Endothelial cell of umbilical vein (primary cell): ENCODE data around the gene ICOSLG. TPM values are rescaled to one million over a fixed set of nuclear protein-coding genes. Genes with fewer than 3 reads are reported as not detected.
"Not testable (repeated sequence)": the region's sequence is repeated elsewhere in the genome, so short reads cannot be mapped to it uniquely, and the experiment has no call there.

Experiments
- BruUV-seq: library from RNA; stranded (reverse); fragments of 400-500 nt; replicated peaks from 2 replicates; lab custom pipeline; 2021; lab: Mats Ljungman, UMichigan
- CTCF ChIA-PET: fragments of 300-600, 350-600 bp; sonication (Branson Sonifier 250); formaldehyde crosslinking; loops from one replicate; lab custom pipeline; 2021; ENCODE audit warnings: antibody characterized with exemption, inconsistent platforms; lab: Charles Lee
- POLR2A ChIA-PET: fragments of 300-600, 350-600 bp; sonication (Branson Sonifier 250); formaldehyde crosslinking; loops from one replicate; lab custom pipeline; 2021; ENCODE audit warnings: antibody characterized with exemption, inconsistent platforms; lab: Charles Lee
- DNase-seq: peaks from one replicate; pipeline ENCODE4 v3.0.0-alpha.2; 2011; ENCODE audit warnings: low read depth, low spot score
- FAIRE-seq: peaks from 2 replicates; lab custom pipeline; 2011; peaks lifted over from hg19 to GRCh38; lab: Jason Lieb, UNC
- H2AFZ ChIP-seq: 2 replicates; pipeline ENCODE4 v1.6.0; 2012; ENCODE audit warnings: low read depth, low read length, control low read depth, inconsistent platforms
- H3K27ac ChIP-seq: 2 replicates; pipeline ENCODE4 v1.5.1; 2011; ENCODE audit warnings: low read depth, mild to moderate bottlenecking, control low read depth, low read length, moderate library complexity; ENCODE audit not compliant: insufficient read depth
- H3K27me3 ChIP-seq, 2 experiments: 2 replicates each; pipeline versions ENCODE4 v1.6.0 to v1.6.1; 2011; ENCODE audit warnings: low read length in 2 of 2, mixed read lengths in 1 of 2; ENCODE audit not compliant: control insufficient read depth in 2 of 2, insufficient read depth in 2 of 2
- H3K36me3 ChIP-seq, 2 experiments: 2 replicates in 1 of 2; 3 replicates in 1 of 2; pipeline ENCODE4 v1.5.1; 2011; ENCODE audit warnings: low read length in 2 of 2, mild to moderate bottlenecking in 1 of 2, moderate library complexity in 1 of 2; ENCODE audit not compliant: control insufficient read depth in 2 of 2, insufficient read depth in 2 of 2; ENCODE audit errors: extremely low read depth in 1 of 2
- H3K4me1 ChIP-seq: 3 replicates; pipeline ENCODE4 v1.5.1; 2011; ENCODE audit warnings: mild to moderate bottlenecking, low read length; ENCODE audit not compliant: control insufficient read depth, insufficient read depth; ENCODE audit errors: extremely low read depth
- H3K4me2 ChIP-seq: 2 replicates; pipeline ENCODE4 v1.6.1; 2011; ENCODE audit warnings: low read length, control low read depth, mixed read lengths; ENCODE audit not compliant: insufficient read depth
- H3K4me3 ChIP-seq, 3 experiments: fragments of 200-600 bp in 1 of 3; sonication (generic), shearing (Covaris generic) in 1 of 3; replicated peaks in 1 of 3; 2 replicates each; pipeline ENCODE4 v1.5.1; 2011 to 2016; ENCODE audit warnings: control low read depth in 3 of 3, low read length in 3 of 3, mild to moderate bottlenecking in 2 of 3, inconsistent platforms in 1 of 3, low read depth in 1 of 3, moderate library complexity in 1 of 3; ENCODE audit not compliant: insufficient read depth in 1 of 3
- H3K79me2 ChIP-seq: 2 replicates; pipeline ENCODE4 v1.6.0; 2012; ENCODE audit warnings: low read length, inconsistent platforms; ENCODE audit not compliant: control insufficient read depth, insufficient read depth
- H3K9ac ChIP-seq: replicated peaks from 2 replicates; pipeline ENCODE3; 2011; ENCODE audit warnings: low read length, control low read depth; ENCODE audit not compliant: insufficient read depth; ENCODE audit errors: extremely low read depth
- H3K9me1 ChIP-seq: replicated peaks from 3 replicates; pipeline ENCODE4 v1.6.0; 2011; ENCODE audit warnings: mild to moderate bottlenecking, low read length; ENCODE audit not compliant: control insufficient read depth, insufficient read depth; ENCODE audit errors: extremely low read depth
- H3K9me3 ChIP-seq: replicated peaks from 2 replicates; pipeline ENCODE4 v1.5.1; 2012; ENCODE audit warnings: low read length, inconsistent platforms; ENCODE audit not compliant: control insufficient read depth, insufficient read depth
- H4K20me1 ChIP-seq: replicated peaks from 2 replicates; pipeline ENCODE3; 2011; ENCODE audit warnings: mild to moderate bottlenecking, low read length; ENCODE audit not compliant: control insufficient read depth, insufficient read depth; ENCODE audit errors: extremely low read depth
- EZH2 ChIP-seq: IDR thresholded peaks from 2 replicates; pipeline ENCODE4 v1.6.1; 2012; ENCODE audit warnings: borderline replicate concordance, low read depth, mild to moderate bottlenecking, moderate library complexity, low read length, inconsistent platforms; ENCODE audit not compliant: severe bottlenecking
- FOS ChIP-seq: IDR thresholded peaks from 2 replicates; pipeline ENCODE4 v1.6.1; 2011; ENCODE audit warnings: mild to moderate bottlenecking, low read length, moderate library complexity, borderline replicate concordance; ENCODE audit not compliant: insufficient read depth
- GATA2 ChIP-seq: IDR thresholded peaks from 2 replicates; pipeline ENCODE4 v1.7.0; 2011; ENCODE audit warnings: low read depth, mild to moderate bottlenecking, moderate library complexity, mixed read lengths, low read length; ENCODE audit not compliant: insufficient read length, insufficient read depth
- JUN ChIP-seq: IDR thresholded peaks from 2 replicates; pipeline ENCODE4 v1.6.1; 2011; ENCODE audit warnings: borderline replicate concordance, low read depth; ENCODE audit not compliant: insufficient read length, insufficient read depth
- MYC ChIP-seq: IDR thresholded peaks from one replicate; pipeline ENCODE4 v1.6.1; 2011; ENCODE audit warnings: mild to moderate bottlenecking, low read depth, low read length
- POLR2A ChIP-seq: IDR thresholded peaks from 2 replicates; pipeline ENCODE4 v1.6.1; 2012; ENCODE audit warnings: low read depth, mild to moderate bottlenecking, control low read depth, low read length
- POLR2AphosphoS5 ChIP-seq: IDR thresholded peaks from 2 replicates; pipeline ENCODE4 v1.6.1; 2012; ENCODE audit warnings: low read depth, mild to moderate bottlenecking, control low read depth, low read length, moderate library complexity; ENCODE audit not compliant: insufficient read depth
- dilution Hi-C: fragments of 300-500 bp; cut with MboI; formaldehyde crosslinking; loops from one replicate; pipeline ENCODE4 v1.15.0; 2019; ENCODE audit warnings: low sequenced_read_pairs; ENCODE audit not compliant: extremely low pct_ligation_motif_present
- intact Hi-C: fragments of 100-400 bp; cut with micrococcal nuclease; formaldehyde crosslinking; loops from one replicate; pipeline ENCODE4 v1.10.0; 2022
- polyA plus RNA-seq, 4 experiments: library from polyadenylated mRNA; depleted of rRNA in 3 of 4; stranded (reverse) in 3 of 4; unstranded in 1 of 4; fragments of >200 nt; gene quantifications; 2 replicates each; pipeline versions ENCODE4 v1.2.1 to v1.2.3, GENCODE V29; 2011 to 2012; ENCODE audit warnings: missing spikeins in 1 of 4
- total RNA-seq: library from RNA; stranded (reverse); gene quantifications from 2 replicates; pipeline ENCODE4 v1.2.3, GENCODE V29; 2021
- TF ChIP-seq, protein P1 (sequence below), 2 donors: IDR thresholded peaks; 1 replicate in 1 of 2; 2 replicates in 1 of 2; pipeline ENCODE4 v1.5.1; 2011; ENCODE audit warnings: low read length in 2 of 2, mild to moderate bottlenecking in 2 of 2, moderate library complexity in 2 of 2, control low read depth in 1 of 2, inconsistent platforms in 1 of 2, low read depth in 1 of 2; ENCODE audit not compliant: insufficient read depth in 1 of 2; ENCODE audit errors: extremely low read depth in 1 of 2
- TF ChIP-seq, protein P2 (sequence below): IDR thresholded peaks from 2 replicates; pipeline ENCODE4 v1.6.1; 2011; ENCODE audit not compliant: insufficient read depth, insufficient read length

ICOSLG gene
- total and polyA plus RNA-seq, 2 donors (not counting 3 experiments of a cell fraction or from before 2014, with no cell fraction given) = 0.91 to 2.9 TPM

DNA sequence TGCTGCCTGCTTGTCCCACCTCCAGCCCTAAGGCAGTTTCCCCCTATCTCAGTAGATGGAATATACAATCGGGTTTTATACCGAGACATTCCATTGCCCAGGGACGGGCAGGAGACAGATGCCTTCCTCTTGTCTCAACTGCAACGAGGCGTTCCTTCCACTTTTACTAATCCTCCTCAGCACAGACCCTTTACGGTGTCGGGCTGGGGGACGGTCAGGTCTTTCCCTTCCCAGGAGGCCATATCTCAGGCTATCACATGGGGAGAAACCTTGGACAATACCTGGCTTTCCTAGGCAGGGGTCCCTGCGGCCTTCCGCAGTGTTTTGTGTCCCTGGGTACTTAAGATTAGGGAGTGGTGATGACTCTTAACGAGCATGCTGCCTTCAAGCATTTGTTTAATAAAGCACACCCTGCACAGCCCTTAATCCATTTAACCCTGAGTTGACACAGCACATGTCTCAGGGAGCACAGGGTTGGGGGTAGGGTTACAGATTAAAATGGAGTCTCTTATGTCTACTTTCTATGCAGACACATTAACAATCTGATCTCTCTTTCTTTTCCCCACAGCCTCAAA lies 42.6 kb upstream of the ICOSLG start:
- H3K4me3 ChIP-seq, CTCF ChIA-PET, H3K4me1 ChIP-seq, H3K27ac ChIP-seq, H3K9me3 ChIP-seq, dilution Hi-C loops, DNase-seq, H4K20me1 ChIP-seq, H3K4me2 ChIP-seq, H2AFZ ChIP-seq, H3K36me3 ChIP-seq, H3K27me3 ChIP-seq, H3K9me1 ChIP-seq, intact Hi-C loops, FAIRE-seq, BruUV-seq, H3K9ac ChIP-seq, H3K79me2 ChIP-seq: not testable (repeated sequence)
- POLR2A ChIA-PET = interaction anchor here (0.6 kb wide), 1 partner anchor 14 kb away, joined by 3 read pairs; no protein-coding TSS in a partner anchor

DNA sequence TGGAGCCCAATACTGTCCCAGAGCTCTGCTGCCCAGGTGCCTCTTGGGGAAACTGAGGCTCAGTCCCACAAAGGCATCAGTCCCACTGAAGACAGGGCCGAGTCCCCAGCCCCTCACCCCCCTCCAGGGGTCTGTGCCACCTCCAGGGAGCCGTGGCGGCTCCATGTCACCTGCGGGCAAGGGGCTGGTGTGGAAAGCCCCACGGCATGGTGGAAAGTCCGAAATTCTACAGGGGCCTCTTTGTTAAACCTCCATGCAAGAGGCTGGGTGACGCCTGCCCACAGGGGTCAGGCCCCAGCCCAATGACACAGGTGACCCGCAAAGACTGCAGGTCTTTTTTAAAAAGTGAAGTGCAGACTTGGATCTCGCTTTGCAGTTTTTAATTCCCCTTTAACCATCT lies 41.6 kb upstream of the ICOSLG start:
- Histone ChIP-seq H3K9me3 (no peaks in the 10 kb centered on the region), H3K4me1 (no peaks in the 10 kb centered on the region), H3K27me3 (peaks cover 0 to 3% of the 10 kb centered on the region in 2 experiments), H3K36me3 (no peaks in the 10 kb centered on the region), H3K4me2 (no peak overlapping the region), H3K79me2 (no peaks in the 10 kb centered on the region), H3K4me3 (no peak overlapping the region), H3K9me1 (no peaks in the 10 kb centered on the region), H2AFZ (no peak overlapping the region), H4K20me1 (no peaks in the 10 kb centered on the region), H3K9ac (no peak overlapping the region), H3K27ac (no peak overlapping the region)
- intact Hi-C loops = no loop called here
- ChIA-PET POLR2A (no interaction called here), CTCF (no interaction called here)
- TF ChIP-seq, protein P1, sequence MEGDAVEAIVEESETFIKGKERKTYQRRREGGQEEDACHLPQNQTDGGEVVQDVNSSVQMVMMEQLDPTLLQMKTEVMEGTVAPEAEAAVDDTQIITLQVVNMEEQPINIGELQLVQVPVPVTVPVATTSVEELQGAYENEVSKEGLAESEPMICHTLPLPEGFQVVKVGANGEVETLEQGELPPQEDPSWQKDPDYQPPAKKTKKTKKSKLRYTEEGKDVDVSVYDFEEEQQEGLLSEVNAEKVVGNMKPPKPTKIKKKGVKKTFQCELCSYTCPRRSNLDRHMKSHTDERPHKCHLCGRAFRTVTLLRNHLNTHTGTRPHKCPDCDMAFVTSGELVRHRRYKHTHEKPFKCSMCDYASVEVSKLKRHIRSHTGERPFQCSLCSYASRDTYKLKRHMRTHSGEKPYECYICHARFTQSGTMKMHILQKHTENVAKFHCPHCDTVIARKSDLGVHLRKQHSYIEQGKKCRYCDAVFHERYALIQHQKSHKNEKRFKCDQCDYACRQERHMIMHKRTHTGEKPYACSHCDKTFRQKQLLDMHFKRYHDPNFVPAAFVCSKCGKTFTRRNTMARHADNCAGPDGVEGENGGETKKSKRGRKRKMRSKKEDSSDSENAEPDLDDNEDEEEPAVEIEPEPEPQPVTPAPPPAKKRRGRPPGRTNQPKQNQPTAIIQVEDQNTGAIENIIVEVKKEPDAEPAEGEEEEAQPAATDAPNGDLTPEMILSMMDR (IDR thresholded peaks at IDR 0.05; ENCODE audit: extremely low read depth in 1 of 2, insufficient read depth in 1 of 2, low read depth in 1 of 2, low read length in 2 of 2) = no peak
- TF ChIP-seq MYC = no peak
- TF ChIP-seq, protein P2, sequence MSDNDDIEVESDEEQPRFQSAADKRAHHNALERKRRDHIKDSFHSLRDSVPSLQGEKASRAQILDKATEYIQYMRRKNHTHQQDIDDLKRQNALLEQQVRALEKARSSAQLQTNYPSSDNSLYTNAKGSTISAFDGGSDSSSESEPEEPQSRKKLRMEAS = no peak
- TF ChIP-seq POLR2A = no peak
- no peak for TF ChIP-seq FOS
- TF ChIP-seq JUN = no peak
- TF ChIP-seq GATA2 = no peak
- no peak for TF ChIP-seq POLR2AphosphoS5
- TF ChIP-seq EZH2 = no peak
- DNase-seq (no peak), FAIRE-seq (no peak)
- no TSS peak for BruUV-seq
- dilution Hi-C loops = no loop called here
